PC-9 (cell line): Measurements from ENCODE around the gene CCL22.

ENCODE experiments used
- CTCF ChIP-seq: fragments of 200-600 bp; sonication (generic); conservative IDR thresholded peaks from 2 replicates; pipeline ENCODE4 v1.6.1; 2017; ENCODE audit warnings: mixed run types, antibody characterized with exemption, mild to moderate bottlenecking, moderate library complexity
- EZH2 ChIP-seq: fragments of 200-600 bp; sonication (generic); IDR thresholded peaks from 2 replicates; pipeline ENCODE4 v1.8.0; 2017; ENCODE audit warnings: antibody characterized with exemption, low read depth

- no peak for TF ChIP-seq CTCF
- TF ChIP-seq EZH2, result no peak
Observed at GRCh38 chr16:57406881-57407280, 48.3 kb downstream of the CCL22 start.
